ENCODE measurements around the gene OTUD4. TPM values are rescaled to one million over a fixed set of nuclear protein-coding genes. Genes with fewer than 3 reads are reported as not detected.

The OTUD4 gene
- total and polyA plus RNA-seq, 9 of the 15 experiments (the other 6 are each of a cell fraction or from before 2014, with no cell fraction given): 4.2 to 29.0 (median 24.8) TPM

GRCh38 chr4:145097821-145098674, 82.3 kb downstream of the OTUD4 start, which contains the start of the genes ABCE1 and ANAPC10 (continued):
- peak; percentile 95 for TF ChIP-seq ZBTB12 (CRISPR knock-in tag; IDR thresholded peaks at IDR 0.05)
- peak; percentile 87; the same call in 1 of the 2 replicates for TF ChIP-seq FOXO4 (CRISPR knock-in tag; IDR thresholded peaks at IDR 0.05)
- TF ChIP-seq ZNF3 (CRISPR knock-in tag; IDR thresholded peaks at IDR 0.05): no peak
- TF ChIP-seq ZNF586 (CRISPR knock-in tag; conservative IDR thresholded peaks at IDR 0.05): no peak
- TF ChIP-seq NR4A1 (CRISPR knock-in tag; IDR thresholded peaks at IDR 0.05): no peak
- TF ChIP-seq NR4A1 (tag; IDR thresholded peaks at IDR 0.05): peak; percentile 54; the same call in 1 of the 2 replicates
- peak; percentile 24 for TF ChIP-seq PRDM10 (IDR thresholded peaks at IDR 0.05; ENCODE audit: partially characterized antibody)
- peak; percentile 99 for TF ChIP-seq MYC (IDR thresholded peaks at IDR 0.05; ENCODE audit: low read depth, low read length)
- peak; percentile 97 for TF ChIP-seq MYC (CRISPR knock-in tag; IDR thresholded peaks at IDR 0.05; ENCODE audit: borderline replicate concordance, low read depth)
- no peak for TF ChIP-seq XRCC4 (IDR thresholded peaks at IDR 0.05; ENCODE audit: extremely low read depth, insufficient read depth, insufficient read length)
- TF ChIP-seq TEAD4 (IDR thresholded peaks at IDR 0.05; ENCODE audit: low read length): peak; percentile 15; the same call in 1 of the 2 replicates
- no peak for TF ChIP-seq TEAD4 (CRISPR knock-in tag; IDR thresholded peaks at IDR 0.05; ENCODE audit: borderline replicate concordance)
- peak in 1 of 2 experiments; percentile 29; a peak in 1 of 4 replicates for TF ChIP-seq ZMIZ1 (IDR thresholded peaks at IDR 0.05; ENCODE audit: low read depth in 2 of 2, low read length in 2 of 2)
- TF ChIP-seq MTF1 (CRISPR knock-in tag; IDR thresholded peaks at IDR 0.05; ENCODE audit: borderline replicate concordance): no peak
- no peak for TF ChIP-seq ZBTB34 (CRISPR knock-in tag; IDR thresholded peaks at IDR 0.05)

Data from K562 (cell line).